Caco-2 (cell line): Measurements from ENCODE around the gene QPCTL. TPM values are rescaled to one million over a fixed set of nuclear protein-coding genes. Genes with fewer than 3 reads are reported as not detected.

ENCODE experiments used
- BruUV-seq: library from RNA; stranded (reverse); fragments of 400-500 nt; replicated peaks from 2 replicates; lab custom pipeline; 2021; lab: Mats Ljungman, UMichigan
- CTCF ChIA-PET: fragments of 300-600 bp; sonication (Branson Sonifier 250); formaldehyde crosslinking; loops from one replicate; lab custom pipeline; 2022; ENCODE audit warnings: antibody characterized with exemption; lab: Charles Lee
- POLR2A ChIA-PET: fragments of 300-600 bp; sonication (Branson Sonifier 250); formaldehyde crosslinking; loops from one replicate; lab custom pipeline; 2022; ENCODE audit warnings: antibody characterized with exemption; lab: Charles Lee
- DNase-seq, 2 experiments: peaks; one replicate each; pipeline versions ENCODE4 v3.0.0 to v3.0.0-alpha.2; 2020 to 2022
- H3K27me3 ChIP-seq: replicated peaks from 2 replicates; pipeline ENCODE4 v1.6.0; 2011; ENCODE audit warnings: low read length; ENCODE audit not compliant: control insufficient read depth, insufficient read depth
- H3K36me3 ChIP-seq: 2 replicates; pipeline ENCODE4 v1.5.1; 2011; ENCODE audit warnings: low read length; ENCODE audit not compliant: control insufficient read depth, insufficient read depth
- H3K4me1 ChIP-seq: fragments of 250-450 bp; sonication (Bioruptor Pico); 2 replicates; pipeline ENCODE4 v1.5.1; 2020; ENCODE audit warnings: mild to moderate bottlenecking
- H3K4me3 ChIP-seq: 2 replicates; pipeline ENCODE4 v1.5.1; 2011; ENCODE audit warnings: low read depth, mild to moderate bottlenecking, control low read depth, low read length
- H3K9me3 ChIP-seq: fragments of 250-450 bp; sonication (Bioruptor Pico); 2 replicates; pipeline ENCODE4 v1.5.1; 2020; ENCODE audit warnings: mild to moderate bottlenecking, moderate library complexity
- H3K27ac Mint-ChIP-seq: one replicate; pipeline ENCODE4 v1.8.0; 2022; ENCODE audit warnings: mixed read lengths; ENCODE audit not compliant: unreplicated experiment
- H3K27me3 Mint-ChIP-seq: one replicate; pipeline ENCODE4 v1.8.0; 2022; ENCODE audit warnings: mixed read lengths; ENCODE audit not compliant: insufficient read depth, unreplicated experiment
- H3K36me3 Mint-ChIP-seq: one replicate; pipeline ENCODE4 v1.8.0; 2022; ENCODE audit warnings: mild to moderate bottlenecking, mixed read lengths; ENCODE audit not compliant: insufficient read depth, unreplicated experiment
- H3K4me1 Mint-ChIP-seq: one replicate; pipeline ENCODE4 v1.8.0; 2022; ENCODE audit warnings: low read depth, mixed read lengths; ENCODE audit not compliant: unreplicated experiment
- H3K4me3 Mint-ChIP-seq: one replicate; pipeline ENCODE4 v1.8.0; 2022; ENCODE audit warnings: mild to moderate bottlenecking, moderate library complexity, mixed read lengths; ENCODE audit not compliant: unreplicated experiment
- H3K9me3 Mint-ChIP-seq: one replicate; pipeline ENCODE4 v1.8.0; 2022; ENCODE audit warnings: mixed read lengths; ENCODE audit not compliant: unreplicated experiment
- intact Hi-C: fragments of 100-400 bp; cut with micrococcal nuclease; formaldehyde crosslinking; loops from one replicate; pipeline ENCODE4 v1.10.0; 2022; ENCODE audit not compliant: unreplicated experiment
- microRNA-seq: library from miRNA; unstranded; fragments of <30 nt; microRNA quantifications from one replicate; pipeline ENCODE4 v1.2.0, GENCODE V29; 2022
- total RNA-seq: library from RNA; stranded (reverse); gene quantifications from 2 replicates; pipeline ENCODE4 v1.2.3, GENCODE V29; 2022
- TF ChIP-seq, protein P1 (sequence below), 2 experiments: fragments of 200-600 bp in 1 of 2; IDR thresholded peaks; 1 replicate in 1 of 2; 2 replicates in 1 of 2; pipeline versions ENCODE4 v1.5.1 to v1.8.0; 2011 to 2022; ENCODE audit warnings: antibody characterized with exemption in 1 of 2, control low read depth in 1 of 2, inconsistent platforms in 1 of 2, low read depth in 1 of 2, low read length in 1 of 2, mild to moderate bottlenecking in 1 of 2, moderate library complexity in 1 of 2; ENCODE audit not compliant: insufficient read depth in 1 of 2, severe bottlenecking in 1 of 2, unreplicated experiment in 1 of 2

The QPCTL gene
- total RNA-seq, 1 experiment from 2014 or later: 16.9 TPM

DNA sequence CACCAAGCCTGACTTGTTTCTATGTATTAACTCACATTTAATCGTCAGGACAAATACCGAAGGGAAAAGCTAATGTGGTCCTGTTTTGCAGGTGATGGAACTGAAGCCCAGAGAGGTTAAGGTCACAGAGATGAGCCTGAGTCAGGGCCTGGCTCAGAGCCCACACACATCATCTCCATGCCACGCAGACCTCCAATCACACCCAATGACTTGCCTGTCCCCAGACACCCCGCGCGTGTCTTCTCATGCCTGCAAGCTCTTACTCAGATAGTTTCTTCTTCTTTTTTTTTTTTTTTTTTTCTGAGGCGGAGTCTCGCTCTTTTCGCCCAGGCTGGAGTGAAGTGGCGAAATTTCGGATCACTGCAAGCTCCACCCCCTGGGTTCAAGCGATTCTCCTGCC is 60.2 kb downstream of the QPCTL start:
- Mint-ChIP-seq H3K36me3 (no peaks in the 10 kb centered on the region), H3K27ac (no peak overlapping the region), H3K9me3 (no peaks in the 10 kb centered on the region), H3K27me3 (no peaks in the 10 kb centered on the region), H3K4me3 (no peak overlapping the region), H3K4me1 (no peaks in the 10 kb centered on the region)
- no peak for DNase-seq
- no peaks in the 10 kb centered on the region for H3K9me3 ChIP-seq
- TF ChIP-seq, protein P1, sequence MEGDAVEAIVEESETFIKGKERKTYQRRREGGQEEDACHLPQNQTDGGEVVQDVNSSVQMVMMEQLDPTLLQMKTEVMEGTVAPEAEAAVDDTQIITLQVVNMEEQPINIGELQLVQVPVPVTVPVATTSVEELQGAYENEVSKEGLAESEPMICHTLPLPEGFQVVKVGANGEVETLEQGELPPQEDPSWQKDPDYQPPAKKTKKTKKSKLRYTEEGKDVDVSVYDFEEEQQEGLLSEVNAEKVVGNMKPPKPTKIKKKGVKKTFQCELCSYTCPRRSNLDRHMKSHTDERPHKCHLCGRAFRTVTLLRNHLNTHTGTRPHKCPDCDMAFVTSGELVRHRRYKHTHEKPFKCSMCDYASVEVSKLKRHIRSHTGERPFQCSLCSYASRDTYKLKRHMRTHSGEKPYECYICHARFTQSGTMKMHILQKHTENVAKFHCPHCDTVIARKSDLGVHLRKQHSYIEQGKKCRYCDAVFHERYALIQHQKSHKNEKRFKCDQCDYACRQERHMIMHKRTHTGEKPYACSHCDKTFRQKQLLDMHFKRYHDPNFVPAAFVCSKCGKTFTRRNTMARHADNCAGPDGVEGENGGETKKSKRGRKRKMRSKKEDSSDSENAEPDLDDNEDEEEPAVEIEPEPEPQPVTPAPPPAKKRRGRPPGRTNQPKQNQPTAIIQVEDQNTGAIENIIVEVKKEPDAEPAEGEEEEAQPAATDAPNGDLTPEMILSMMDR (IDR thresholded peaks at IDR 0.05; ENCODE audit: insufficient read depth in 1 of 2, low read depth in 1 of 2, low read length in 1 of 2, severe bottlenecking in 1 of 2, unreplicated experiment in 1 of 2): no peak
- ChIA-PET CTCF (no interaction called here), POLR2A (interaction anchor here (0.6 to 1.3 kb wide), 2 partner anchors 17 to 106 kb away, joined by 5 to 10 read pairs; partner anchors contain the start of gene SIX5)
- H3K4me1 ChIP-seq: no peaks in the 10 kb centered on the region
- intact Hi-C loops: no loop called here
- H3K36me3 ChIP-seq: no peaks in the 10 kb centered on the region
- BruUV-seq: no TSS peak
- no peak overlapping the region for H3K4me3 ChIP-seq
- H3K27me3 ChIP-seq: no peaks in the 10 kb centered on the region

DNA sequence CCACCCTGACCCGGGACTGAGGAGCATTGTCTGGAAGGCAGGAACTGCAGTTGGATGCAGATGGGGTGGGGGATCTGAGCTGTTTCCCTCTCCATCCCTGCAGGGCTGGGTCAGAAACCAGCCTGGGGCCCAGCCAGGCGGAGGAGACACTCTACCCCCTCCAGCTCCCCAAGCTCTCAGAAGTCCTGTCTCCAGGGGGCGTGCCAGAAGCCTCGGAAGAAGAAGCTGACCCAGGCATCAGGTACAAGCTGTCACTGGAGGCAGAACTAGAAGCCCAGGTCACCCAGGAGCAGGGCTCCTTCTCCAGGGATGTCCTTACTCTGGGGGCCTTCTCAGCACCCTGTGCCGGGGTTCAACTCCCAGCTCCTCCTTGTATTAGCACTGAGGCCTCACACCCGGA is 61.1 kb downstream of the QPCTL start:
- BruUV-seq: no TSS peak
- intact Hi-C loops: no loop called here
- H3K27me3 ChIP-seq: no peaks in the 10 kb centered on the region
- TF ChIP-seq, protein P1 (IDR thresholded peaks at IDR 0.05; ENCODE audit: insufficient read depth in 1 of 2, low read depth in 1 of 2, low read length in 1 of 2, severe bottlenecking in 1 of 2, unreplicated experiment in 1 of 2): peak in 1 of 2 experiments; percentile 10
- no peaks in the 10 kb centered on the region for H3K36me3 ChIP-seq
- POLR2A ChIA-PET: interaction anchor here (0.6 to 1.3 kb wide), 2 partner anchors 16 to 616 kb away, joined by 5 to 6 read pairs; partner anchors contain the start of gene SIX5
- no peaks in the 10 kb centered on the region for H3K4me1 ChIP-seq
- no peak overlapping the region for H3K4me3 ChIP-seq
- no peaks in the 10 kb centered on the region for H3K9me3 ChIP-seq
- no peaks in the 10 kb centered on the region for H3K4me1 Mint-ChIP-seq
- CTCF ChIA-PET: interaction anchor here (0.9 to 1.4 kb wide), 4 partner anchors 14 to 46 kb away, joined by 3 to 6 read pairs (median 6); partner anchors contain the start of gene SIX5
- H3K9me3 Mint-ChIP-seq: no peaks in the 10 kb centered on the region
- no peak overlapping the region for H3K4me3 Mint-ChIP-seq
- no peak overlapping the region for H3K27ac Mint-ChIP-seq
- no peak for DNase-seq
- no peaks in the 10 kb centered on the region for H3K36me3 Mint-ChIP-seq
- H3K27me3 Mint-ChIP-seq: no peaks in the 10 kb centered on the region

Small RNA genes lying within 50 kb of the gene (microRNA-seq; reads per million reads assigned to microRNA genes)
- gene MIR642A (not detected), gene MIR642B (not detected)

Other genes starting within 250 kb of the QPCTL start
- gene FOSB, start 224.7 kb upstream of the QPCTL start, total RNA-seq: 6.4 TPM in 2 replicates
- gene RTN2, start 195.6 kb upstream of the QPCTL start, total RNA-seq: 13.8 and 18.1 TPM in 2 replicates
- gene PPM1N, start 194.2 kb upstream of the QPCTL start, total RNA-seq: 1.2 and 2.8 TPM in 2 replicates
- 72.4 and 83.1 TPM in 2 replicates for gene VASP, start 185.2 kb upstream of the QPCTL start, total RNA-seq
- 16.9 and 17.7 TPM in 2 replicates for gene OPA3, start 107.9 kb upstream of the QPCTL start, total RNA-seq
- gene GPR4, start 90.5 kb upstream of the QPCTL start, total RNA-seq: not detected in 2 replicates
- gene EML2, start 53.3 kb upstream of the QPCTL start, total RNA-seq: 33.9 and 38.8 TPM in 2 replicates
- gene GIPR, start 24.4 kb upstream of the QPCTL start, total RNA-seq: 2.6 and 4.6 TPM in 2 replicates
- gene SNRPD2, start 713 bp upstream of the QPCTL start, total RNA-seq: 579 and 587 TPM in 2 replicates
- gene FBXO46, start 38.2 kb downstream of the QPCTL start, total RNA-seq: 31.0 and 37.0 TPM in 2 replicates
- not detected in 2 replicates for gene MEIOSIN, start 40.8 kb downstream of the QPCTL start, total RNA-seq
- 23.7 and 28.6 TPM in 2 replicates for gene SIX5, start 76.6 kb downstream of the QPCTL start, total RNA-seq
- gene DMPK, start 89.8 kb downstream of the QPCTL start, total RNA-seq: 28.1 and 30.2 TPM in 2 replicates
- 72.4 and 76.3 TPM in 2 replicates for gene DMWD, start 100.2 kb downstream of the QPCTL start, total RNA-seq
- 0.23 and 0.30 TPM in 2 replicates for gene RSPH6A, start 122.6 kb downstream of the QPCTL start, total RNA-seq
- 81.8 and 85.0 TPM in 2 replicates for gene SYMPK, start 170.5 kb downstream of the QPCTL start, total RNA-seq
- 15.3 and 19.0 TPM in 2 replicates for gene FOXA3, start 171.7 kb downstream of the QPCTL start, total RNA-seq
- gene IRF2BP1, start 193.5 kb downstream of the QPCTL start, total RNA-seq: 27.6 and 29.2 TPM in 2 replicates
- 15.8 and 18.1 TPM in 2 replicates for gene MYPOP, start 209.9 kb downstream of the QPCTL start, total RNA-seq
- gene NANOS2, start 222.1 kb downstream of the QPCTL start, total RNA-seq: not detected in 2 replicates